ENCODE results near the gene TRPV3.
"Not testable (repeated sequence)": the region's sequence is repeated elsewhere in the genome, so short reads cannot be mapped to it uniquely, and the experiment has no call there.

TRPV3 gene

GRCh38 chr17:3565143-3565542, 7.5 kb upstream of the TRPV3 start:
- no peak overlapping the region for H3K4me3 ChIP-seq (ENCODE audit: low read length)
- no peak for DNase-seq (ENCODE audit: low read depth)
- TF ChIP-seq CTCF (IDR thresholded peaks at IDR 0.05; ENCODE audit: insufficient read depth, low read depth, low read length, missing control alignments), result no peak

- not testable (repeated sequence) for H3K4me3 ChIP-seq (ENCODE audit: low read length); DNase-seq (ENCODE audit: low read depth)
Observed at GRCh38 chr17:3564241-3564640, 6.6 kb upstream of the TRPV3 start.

GRCh38 chr17:3559270-3559645, 1.6 kb upstream of the TRPV3 start:
- no peak overlapping the region for H3K4me3 ChIP-seq (ENCODE audit: low read length)
- DNase-seq (ENCODE audit: low read depth), result no peak
- TF ChIP-seq CTCF (IDR thresholded peaks at IDR 0.05; ENCODE audit: insufficient read depth, low read depth, low read length, missing control alignments), result no peak

GRCh38 chr17:3558603-3559269, 1.1 kb upstream of the TRPV3 start:
- TF ChIP-seq CTCF (IDR thresholded peaks at IDR 0.05; ENCODE audit: insufficient read depth, low read depth, low read length, missing control alignments), result no peak
- peak; percentile 99 for DNase-seq (ENCODE audit: low read depth)

GRCh38 chr17:3556916-3557767, 470 bp downstream of the TRPV3 start:
- no peak for TF ChIP-seq CTCF (IDR thresholded peaks at IDR 0.05; ENCODE audit: insufficient read depth, low read depth, low read length, missing control alignments)
- H3K4me3 ChIP-seq (ENCODE audit: low read length), result peak overlapping the region; percentile 43
- DNase-seq (ENCODE audit: low read depth), result peak; percentile 21

More at GRCh38 chr17:3558603-3559269, 1.1 kb upstream of the TRPV3 start:
- no peak overlapping the region for H3K4me3 ChIP-seq (ENCODE audit: low read length)

- TF ChIP-seq CTCF (IDR thresholded peaks at IDR 0.05; ENCODE audit: insufficient read depth, low read depth, low read length, missing control alignments), result no peak
- no peak for DNase-seq (ENCODE audit: low read depth)
- H3K4me3 ChIP-seq (ENCODE audit: low read length), result peak overlapping the region; percentile 43
Observed at GRCh38 chr17:3556239-3556915, 1.2 kb downstream of the TRPV3 start.

GRCh38 chr17:3555189-3555796, 2.3 kb downstream of the TRPV3 start:
- TF ChIP-seq CTCF (IDR thresholded peaks at IDR 0.05; ENCODE audit: insufficient read depth, low read depth, low read length, missing control alignments), result no peak
- no peak for DNase-seq (ENCODE audit: low read depth)
- no peak overlapping the region for H3K4me3 ChIP-seq (ENCODE audit: low read length)

All from epithelial cell of esophagus (primary cell).